ENCODE measurements around the gene MOB2. TPM values are rescaled to one million over a fixed set of nuclear protein-coding genes. Genes with fewer than 3 reads are reported as not detected.
A peak's percentile ranks its signal among the peaks of the same experiment; 100 is the strongest.

MOB2 gene
- polyA plus RNA-seq, 6 donors from 2014 or later: 29.7 to 50.8 (median 33.2) TPM

- ATAC-seq (ENCODE audit: low read depth in 2 of 2) (no peak), DNase-seq (no peak)
- Mint-ChIP-seq H3K36me3 (no peaks in the 10 kb centered on the region), H3K27me3 (peaks cover 0 to 5% (median 0%) of the 10 kb centered on the region in 3 donors), H3K9me3 (no peaks in the 10 kb centered on the region), H3K27ac (no peak overlapping the region), H3K4me3 (no peak overlapping the region), H3K4me1 (peaks cover 0 to 2% (median 0%) of the 10 kb centered on the region in 3 donors)
Observed at GRCh38 chr11:1445741-1446445, 40.7 kb downstream of the MOB2 start.

GRCh38 chr11:1444823-1445422 lies 41.7 kb downstream of the MOB2 start:
- Mint-ChIP-seq H3K4me3 (no peak overlapping the region), H3K9me3 (no peaks in the 10 kb centered on the region), H3K4me1 (peaks cover 0 to 2% (median 0%) of the 10 kb centered on the region in 3 donors), H3K36me3 (no peaks in the 10 kb centered on the region), H3K27ac (peak overlapping the region in 1 of 6 donors; percentile 69), H3K27me3 (peaks cover 0 to 6% (median 0%) of the 10 kb centered on the region in 3 donors)
- ATAC-seq (ENCODE audit: low read depth in 2 of 2): no peak
- no peak for DNase-seq

GRCh38 chr11:1444321-1444720 lies 42.3 kb downstream of the MOB2 start:
- H3K9me3 Mint-ChIP-seq: no peaks in the 10 kb centered on the region
- H3K27ac Mint-ChIP-seq: no peak overlapping the region
- no peak for ATAC-seq (ENCODE audit: low read depth in 2 of 2)
- no peaks in the 10 kb centered on the region for H3K36me3 Mint-ChIP-seq
- peaks cover 0 to 2% (median 0%) of the 10 kb centered on the region in 3 donors for H3K4me1 Mint-ChIP-seq
- H3K27me3 Mint-ChIP-seq: peaks cover 0 to 9% (median 0%) of the 10 kb centered on the region in 3 donors
- DNase-seq: no peak
- H3K4me3 Mint-ChIP-seq: no peak overlapping the region

- DNase-seq (no peak), ATAC-seq (ENCODE audit: low read depth in 2 of 2) (no peak)
- H3K36me3 Mint-ChIP-seq: no peaks in the 10 kb centered on the region
- H3K9me3 Mint-ChIP-seq: no peaks in the 10 kb centered on the region
- H3K4me3 Mint-ChIP-seq: no peak overlapping the region
- H3K27ac Mint-ChIP-seq: no peak overlapping the region
- H3K4me1 Mint-ChIP-seq: no peaks in the 10 kb centered on the region
- H3K27me3 Mint-ChIP-seq: peaks cover 0 to 9% (median 0%) of the 10 kb centered on the region in 3 donors
Observed at GRCh38 chr11:1443737-1444136, 42.8 kb downstream of the MOB2 start.

- Mint-ChIP-seq H3K27me3 (peaks cover 0 to 14% (median 0%) of the 10 kb centered on the region in 3 donors), H3K4me3 (no peak overlapping the region), H3K36me3 (no peaks in the 10 kb centered on the region), H3K4me1 (no peaks in the 10 kb centered on the region), H3K27ac (no peak overlapping the region), H3K9me3 (no peaks in the 10 kb centered on the region)
- DNase-seq (no peak), ATAC-seq (ENCODE audit: low read depth in 2 of 2) (no peak)
Observed at GRCh38 chr11:1442807-1443366, 43.7 kb downstream of the MOB2 start.

- Mint-ChIP-seq H3K27me3 (peaks cover 0 to 14% (median 0%) of the 10 kb centered on the region in 3 donors), H3K27ac (no peak overlapping the region), H3K9me3 (no peaks in the 10 kb centered on the region), H3K4me1 (no peaks in the 10 kb centered on the region), H3K4me3 (no peak overlapping the region), H3K36me3 (no peaks in the 10 kb centered on the region)
- DNase-seq: no peak
- no peak for ATAC-seq (ENCODE audit: low read depth in 2 of 2)
Observed at GRCh38 chr11:1442163-1442562, 44.4 kb downstream of the MOB2 start.

- H3K9me3 Mint-ChIP-seq: no peaks in the 10 kb centered on the region
- H3K36me3 Mint-ChIP-seq: no peaks in the 10 kb centered on the region
- H3K27ac Mint-ChIP-seq: no peak overlapping the region
- ATAC-seq (ENCODE audit: low read depth in 2 of 2) (no peak), DNase-seq (no peak)
- peaks cover 0 to 14% (median 0%) of the 10 kb centered on the region in 3 donors for H3K27me3 Mint-ChIP-seq
- H3K4me3 Mint-ChIP-seq: no peak overlapping the region
- H3K4me1 Mint-ChIP-seq: no peaks in the 10 kb centered on the region
Observed at GRCh38 chr11:1440496-1440895, 46.1 kb downstream of the MOB2 start.

- H3K4me3 Mint-ChIP-seq: no peak overlapping the region
- H3K27ac Mint-ChIP-seq: peak overlapping the region in 1 of 6 donors; percentile 74
- no peaks in the 10 kb centered on the region for H3K4me1 Mint-ChIP-seq
- H3K27me3 Mint-ChIP-seq: peaks cover 0 to 14% (median 0%) of the 10 kb centered on the region in 3 donors
- DNase-seq (no peak), ATAC-seq (ENCODE audit: low read depth in 2 of 2) (no peak)
- no peaks in the 10 kb centered on the region for H3K36me3 Mint-ChIP-seq
- H3K9me3 Mint-ChIP-seq: no peaks in the 10 kb centered on the region
Observed at GRCh38 chr11:1440066-1440465, 46.5 kb downstream of the MOB2 start.

- ATAC-seq (ENCODE audit: low read depth in 2 of 2): no peak
- no peaks in the 10 kb centered on the region for H3K4me1 Mint-ChIP-seq
- no peaks in the 10 kb centered on the region for H3K36me3 Mint-ChIP-seq
- no peak overlapping the region for H3K4me3 Mint-ChIP-seq
- H3K9me3 Mint-ChIP-seq: no peaks in the 10 kb centered on the region
- no peak for DNase-seq
- H3K27me3 Mint-ChIP-seq: peaks cover 0 to 14% (median 0%) of the 10 kb centered on the region in 3 donors
- H3K27ac Mint-ChIP-seq: no peak overlapping the region
Observed at GRCh38 chr11:1439341-1439740, 47.2 kb downstream of the MOB2 start.

GRCh38 chr11:1438967-1439330 lies 47.6 kb downstream of the MOB2 start:
- DNase-seq (no peak), ATAC-seq (ENCODE audit: low read depth in 2 of 2) (no peak)
- no peaks in the 10 kb centered on the region for H3K4me1 Mint-ChIP-seq
- H3K4me3 Mint-ChIP-seq: no peak overlapping the region
- no peaks in the 10 kb centered on the region for H3K9me3 Mint-ChIP-seq
- H3K27ac Mint-ChIP-seq: no peak overlapping the region
- H3K36me3 Mint-ChIP-seq: no peaks in the 10 kb centered on the region
- H3K27me3 Mint-ChIP-seq: peaks cover 0 to 14% (median 0%) of the 10 kb centered on the region in 3 donors

GRCh38 chr11:1438261-1438966 lies 48.2 kb downstream of the MOB2 start:
- Mint-ChIP-seq H3K4me1 (no peaks in the 10 kb centered on the region), H3K4me3 (no peak overlapping the region), H3K36me3 (no peaks in the 10 kb centered on the region), H3K9me3 (no peaks in the 10 kb centered on the region), H3K27ac (no peak overlapping the region), H3K27me3 (peaks cover 0 to 10% (median 0%) of the 10 kb centered on the region in 3 donors)
- DNase-seq (no peak), ATAC-seq (ENCODE audit: low read depth in 2 of 2) (no peak)

- peaks cover 0 to 10% (median 0%) of the 10 kb centered on the region in 3 donors for H3K27me3 Mint-ChIP-seq
- no peak overlapping the region for H3K27ac Mint-ChIP-seq
- no peak for ATAC-seq (ENCODE audit: low read depth in 2 of 2)
- no peaks in the 10 kb centered on the region for H3K36me3 Mint-ChIP-seq
- no peak for DNase-seq
- H3K4me3 Mint-ChIP-seq: no peak overlapping the region
- H3K9me3 Mint-ChIP-seq: no peaks in the 10 kb centered on the region
- H3K4me1 Mint-ChIP-seq: no peaks in the 10 kb centered on the region
Observed at GRCh38 chr11:1437500-1437899, 49.1 kb downstream of the MOB2 start.

- ATAC-seq (ENCODE audit: low read depth in 2 of 2) (no peak), DNase-seq (no peak)
- Mint-ChIP-seq H3K4me3 (no peak overlapping the region), H3K36me3 (no peaks in the 10 kb centered on the region), H3K9me3 (no peaks in the 10 kb centered on the region), H3K27ac (no peak overlapping the region), H3K4me1 (no peaks in the 10 kb centered on the region), H3K27me3 (peaks cover 0 to 10% (median 0%) of the 10 kb centered on the region in 3 donors)
Observed at GRCh38 chr11:1436468-1437039, 50.0 kb downstream of the MOB2 start.
